Activated naive CD8-positive, alpha-beta T cell treated with anti-CD3 and anti-CD28 coated beads, Interleukin-2, amount 50 U/mL, for 24 hours (primary cell): ENCODE measurements around the gene NEMP1.
"Not testable (repeated sequence)": the region's sequence is repeated elsewhere in the genome, so short reads cannot be mapped to it uniquely, and the experiment has no call there.

ENCODE experiments used
- ATAC-seq: fragments of 150-1000 bp; cut with Tn5 transposase; one replicate; pipeline ENCODE4 v1.10.0; 2021
- DNase-seq: peaks from one replicate; pipeline ENCODE4 v3.0.0; 2021
- H3K27ac Mint-ChIP-seq: one replicate; pipeline ENCODE4 v1.8.0; 2021; ENCODE audit warnings: mild to moderate bottlenecking, mixed read lengths
- H3K27me3 Mint-ChIP-seq: one replicate; pipeline ENCODE4 v1.8.0; 2021; ENCODE audit warnings: mixed read lengths
- H3K36me3 Mint-ChIP-seq: one replicate; pipeline ENCODE4 v1.8.0; 2021; ENCODE audit warnings: low read depth, mixed read lengths
- H3K4me1 Mint-ChIP-seq: one replicate; pipeline ENCODE4 v1.8.0; 2021; ENCODE audit warnings: mixed read lengths
- H3K4me3 Mint-ChIP-seq: one replicate; pipeline ENCODE4 v1.8.0; 2021; ENCODE audit warnings: mild to moderate bottlenecking, moderate library complexity, mixed read lengths
- H3K9me3 Mint-ChIP-seq: one replicate; pipeline ENCODE4 v1.8.0; 2021; ENCODE audit warnings: mixed read lengths

The NEMP1 gene

DNA sequence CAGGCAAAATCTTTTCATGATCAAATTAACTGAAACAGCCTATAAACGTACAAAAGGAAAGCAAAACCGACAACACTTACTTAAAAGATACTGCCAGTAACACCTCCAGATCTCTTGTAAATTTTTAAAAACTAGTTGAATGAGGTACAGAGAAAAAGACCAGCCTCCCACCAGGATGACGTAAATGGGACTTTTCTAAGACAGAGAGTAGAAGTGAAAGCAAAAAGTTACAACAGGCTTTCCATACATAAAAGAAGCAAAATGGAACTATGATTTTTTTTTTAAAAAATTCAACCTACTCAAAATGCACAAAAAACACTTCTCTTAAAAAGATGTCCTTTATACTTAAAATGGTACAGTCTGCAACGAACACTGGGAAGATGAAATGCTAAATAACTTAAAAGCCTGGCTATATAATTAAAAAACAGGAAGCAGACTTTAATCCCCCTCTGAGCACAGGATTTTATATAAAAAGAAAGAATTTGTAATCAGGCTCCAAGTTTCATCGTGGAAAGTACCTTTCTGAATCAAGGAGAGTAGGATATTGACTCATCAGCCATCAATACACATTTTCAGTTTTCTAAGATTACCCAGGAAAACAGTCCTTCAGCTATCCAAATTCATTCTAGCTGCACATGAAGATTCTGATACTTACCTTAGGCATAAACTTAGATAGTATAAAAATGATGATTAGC lies 14.5 kb downstream of the NEMP1 start:
- Mint-ChIP-seq H3K27ac (peak overlapping the region; percentile 97), H3K36me3 (peaks cover 69% of the 10 kb centered on the region)

DNA sequence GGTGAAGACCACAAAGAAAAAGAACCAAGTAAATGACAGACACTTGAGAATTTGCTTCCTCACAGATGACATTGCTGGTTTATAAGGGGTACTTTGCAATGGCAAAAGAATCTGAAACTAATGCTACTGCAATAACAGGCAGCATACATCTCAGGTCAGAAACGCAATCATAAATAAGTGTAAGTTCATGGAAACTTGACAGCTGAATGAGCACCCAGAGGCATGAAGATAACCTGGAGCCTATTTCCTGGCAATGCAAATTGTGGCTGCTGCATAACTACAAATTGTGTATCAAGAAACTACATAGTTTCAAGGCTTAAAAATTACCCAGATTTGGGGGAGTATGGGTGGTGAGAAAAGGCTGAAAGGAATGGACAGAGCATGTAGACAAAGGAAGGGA lies 20.1 kb downstream of the NEMP1 start:
- Mint-ChIP-seq H3K9me3 (no peaks in the 10 kb centered on the region), H3K27me3 (no peaks in the 10 kb centered on the region), H3K27ac (peak overlapping the region; percentile 44), H3K36me3 (peaks cover 74% of the 10 kb centered on the region), H3K4me3 (no peak overlapping the region), H3K4me1 (peaks cover 41% of the 10 kb centered on the region)
- ATAC-seq (no peak), DNase-seq (no peak)

More for the DNA sequence above, 14.5 kb downstream of the NEMP1 start:
- no peaks in the 10 kb centered on the region for H3K27me3 Mint-ChIP-seq
- DNase-seq, result peak; percentile 45
- ATAC-seq, result peak; percentile 73
- H3K4me3 Mint-ChIP-seq, result peak overlapping the region; percentile 78
- H3K9me3 Mint-ChIP-seq, result peaks cover 5% of the 10 kb centered on the region
- H3K4me1 Mint-ChIP-seq, result peaks cover 82% of the 10 kb centered on the region

DNA sequence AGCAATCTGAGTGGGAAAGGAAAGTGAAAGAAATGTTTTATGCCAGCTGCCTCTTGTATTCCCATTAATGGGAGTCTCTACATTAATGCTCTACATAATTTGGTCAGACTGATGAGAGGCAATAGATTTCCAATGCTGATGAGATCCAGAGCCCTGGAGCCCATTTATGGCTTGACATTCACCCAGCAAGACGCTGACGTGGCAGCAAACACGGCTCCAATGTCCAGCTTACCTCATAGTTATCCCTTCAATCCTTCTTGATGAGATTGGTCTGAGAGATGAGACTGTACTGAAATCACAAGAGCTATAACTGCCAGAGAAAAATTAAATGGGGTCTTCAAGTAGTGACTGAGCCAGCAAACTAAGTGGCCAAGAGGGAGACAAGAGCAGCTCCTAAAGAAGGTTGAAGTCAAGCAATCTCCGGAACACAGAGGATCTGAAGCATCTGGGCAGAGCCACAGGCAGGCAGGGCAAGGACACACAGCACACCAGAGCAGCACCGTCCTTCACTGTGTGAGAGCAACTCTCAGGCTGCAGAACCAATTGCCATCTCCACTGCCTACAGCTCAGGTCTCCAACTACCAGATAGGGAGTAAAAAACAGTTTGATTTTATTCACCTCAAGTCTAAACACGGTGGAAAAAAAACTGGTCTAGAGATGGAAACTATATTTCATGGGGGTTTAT lies 21.4 kb downstream of the NEMP1 start:
- Mint-ChIP-seq H3K27ac (peak overlapping the region; percentile 12), H3K36me3 (peaks cover 70% of the 10 kb centered on the region), H3K4me1 (peaks cover 30% of the 10 kb centered on the region), H3K4me3 (no peak overlapping the region), H3K9me3 (no peaks in the 10 kb centered on the region), H3K27me3 (no peaks in the 10 kb centered on the region)
- ATAC-seq (no peak), DNase-seq (no peak)

DNA sequence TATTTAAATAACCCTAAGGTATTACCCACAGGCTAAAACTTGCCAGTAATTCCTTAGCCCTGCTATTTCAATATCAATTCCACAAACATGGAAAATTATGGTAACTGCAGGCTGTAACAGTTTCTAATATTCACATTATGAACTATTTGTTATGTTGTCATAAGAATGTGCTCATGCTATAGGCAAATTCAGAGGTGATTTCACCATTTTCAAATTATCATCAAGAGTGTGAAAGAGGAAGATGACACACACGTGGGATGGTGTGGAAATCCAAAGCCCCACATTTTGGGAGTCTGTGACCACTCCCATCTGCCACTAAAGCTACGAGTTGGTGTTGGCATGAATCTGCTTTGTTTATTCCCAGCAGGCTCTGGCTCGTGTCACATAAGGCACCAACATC lies 22.8 kb downstream of the NEMP1 start:
- H3K4me3 Mint-ChIP-seq, result no peak overlapping the region
- ATAC-seq, result no peak

DNA sequence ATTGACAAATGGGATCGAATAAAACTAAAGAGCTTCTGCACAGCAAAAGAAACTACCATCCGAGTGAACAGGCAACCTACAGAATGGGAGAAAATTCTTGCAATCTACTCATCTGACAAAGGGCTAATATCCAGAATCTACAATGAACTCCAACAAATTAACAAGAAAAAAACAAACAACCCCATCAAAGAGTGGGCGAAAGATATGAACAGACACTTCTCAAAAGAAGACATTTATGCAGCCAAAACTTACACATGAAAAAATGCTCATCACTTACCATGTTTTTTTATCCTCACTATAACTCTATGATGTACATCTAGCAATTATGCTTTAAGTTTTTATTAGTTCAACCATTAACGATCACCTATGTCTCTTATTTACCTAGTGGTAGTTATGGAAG lies 24.7 kb downstream of the NEMP1 start:
- not testable (repeated sequence) for H3K27ac Mint-ChIP-seq, ATAC-seq, H3K4me3 Mint-ChIP-seq, DNase-seq, H3K27me3 Mint-ChIP-seq, H3K9me3 Mint-ChIP-seq
- peaks cover 28% of the 10 kb centered on the region for H3K4me1 Mint-ChIP-seq
- H3K36me3 Mint-ChIP-seq, result peaks cover 48% of the 10 kb centered on the region

More for the DNA sequence above, 22.8 kb downstream of the NEMP1 start:
- Mint-ChIP-seq H3K27ac (no peak overlapping the region), H3K9me3 (no peaks in the 10 kb centered on the region), H3K27me3 (no peaks in the 10 kb centered on the region), H3K4me1 (peaks cover 29% of the 10 kb centered on the region), H3K36me3 (peaks cover 63% of the 10 kb centered on the region)
- DNase-seq, result no peak

DNA sequence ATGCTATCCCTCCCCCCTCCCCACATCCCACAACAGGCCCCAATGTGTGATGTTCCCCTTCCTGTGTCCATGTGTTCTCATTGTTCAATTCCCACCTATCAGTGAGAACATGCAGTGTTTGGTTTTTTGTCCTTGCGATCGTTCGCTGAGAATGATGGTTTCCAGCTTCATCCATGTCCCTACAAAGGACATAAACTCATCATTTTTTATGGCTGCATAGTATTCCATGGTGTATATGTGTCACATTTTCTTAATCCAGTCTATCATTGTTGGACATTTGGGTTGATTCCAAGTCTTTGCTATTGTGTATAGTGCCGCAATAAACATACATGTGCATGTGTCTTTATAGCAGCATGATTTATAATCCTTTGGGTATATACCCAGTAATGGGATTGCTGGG lies 25.4 kb downstream of the NEMP1 start:
- H3K27ac Mint-ChIP-seq, ATAC-seq, DNase-seq, H3K4me3 Mint-ChIP-seq, H3K9me3 Mint-ChIP-seq, H3K27me3 Mint-ChIP-seq: not testable (repeated sequence)
- Mint-ChIP-seq H3K4me1 (peaks cover 28% of the 10 kb centered on the region), H3K36me3 (peaks cover 41% of the 10 kb centered on the region)

DNA sequence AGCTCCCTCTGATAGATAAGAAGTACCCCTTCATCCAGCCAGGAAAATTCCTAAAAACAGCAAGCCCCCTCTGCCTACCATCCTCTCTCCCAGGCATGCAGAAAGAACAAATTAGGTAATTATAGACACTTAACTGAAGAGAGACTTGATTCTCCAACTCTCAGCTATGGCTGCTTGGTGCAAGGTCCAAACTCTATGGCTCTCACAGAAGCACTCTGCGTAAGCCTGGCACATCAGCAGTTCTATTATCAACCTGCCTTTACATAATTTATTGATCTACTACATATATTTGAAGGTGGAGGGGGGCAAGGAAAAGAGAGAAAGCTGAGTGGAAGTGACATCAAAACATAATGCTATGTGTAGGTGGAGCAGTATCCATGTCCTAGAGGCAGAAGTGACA lies 27.6 kb downstream of the NEMP1 start:
- no peak for ATAC-seq

DNA sequence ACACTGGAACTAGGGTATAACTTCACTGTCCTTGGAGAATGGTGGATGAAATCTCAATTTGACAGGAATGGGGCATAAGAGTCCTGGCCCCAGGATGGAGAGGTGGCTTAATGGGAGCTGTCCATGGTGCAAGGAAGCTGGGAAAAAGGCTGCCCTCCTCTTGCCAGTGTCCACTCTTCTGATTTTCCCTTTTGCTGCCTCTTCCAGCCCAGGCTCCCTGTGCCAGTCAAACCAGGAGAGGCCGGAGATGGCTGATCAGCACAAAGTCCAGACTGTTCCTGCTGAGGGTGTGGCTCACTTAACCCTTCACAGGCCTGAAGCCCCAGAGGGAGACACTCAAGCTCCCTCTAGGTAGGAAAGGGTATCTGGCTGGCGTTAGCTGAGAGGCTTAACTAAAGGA lies 28.7 kb downstream of the NEMP1 start, which contains the start of gene MYO1A:
TSS of gene MYO1A (minus strand) at position 240 of the 400 bp plus-strand sequence. CDS start 1,806 bp downstream, outside the sequence.
- DNase-seq, result no peak
- Mint-ChIP-seq H3K4me1 (peaks cover 53% of the 10 kb centered on the region), H3K4me3 (no peak within 1 kb of the TSS), H3K27ac (no peak within 1 kb of the TSS), H3K27me3 (no peaks in the 10 kb centered on the region), H3K36me3 (peaks cover 16% of the 10 kb centered on the region), H3K9me3 (no peaks in the 10 kb centered on the region)
- ATAC-seq, result no peak

More for the DNA sequence above, 27.6 kb downstream of the NEMP1 start:
- H3K4me3 Mint-ChIP-seq, result no peak overlapping the region
- peaks cover 46% of the 10 kb centered on the region for H3K4me1 Mint-ChIP-seq
- H3K27ac Mint-ChIP-seq, result no peak overlapping the region
- H3K36me3 Mint-ChIP-seq, result peaks cover 23% of the 10 kb centered on the region
- no peak for DNase-seq
- H3K27me3 Mint-ChIP-seq, result no peaks in the 10 kb centered on the region
- H3K9me3 Mint-ChIP-seq, result no peaks in the 10 kb centered on the region

DNA sequence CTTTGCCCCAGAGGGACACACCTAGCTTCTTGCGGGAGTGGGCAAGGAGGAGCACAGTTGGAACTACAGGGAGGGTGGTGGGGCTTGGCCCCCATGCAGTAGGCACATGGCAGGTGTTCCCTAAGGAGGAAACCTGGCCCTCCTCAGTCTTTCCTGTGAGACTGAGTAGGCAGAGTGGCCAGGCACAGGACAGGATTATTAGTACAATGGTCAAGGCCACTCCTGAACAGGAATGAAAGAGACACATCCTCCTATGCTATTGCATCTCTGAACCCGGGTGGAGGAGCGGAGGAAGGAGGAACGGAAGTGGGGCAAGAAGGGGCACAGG lies 29.5 kb downstream of the NEMP1 start:
- Mint-ChIP-seq H3K36me3 (peaks cover 13% of the 10 kb centered on the region), H3K4me3 (no peak overlapping the region), H3K27ac (no peak overlapping the region), H3K9me3 (no peaks in the 10 kb centered on the region), H3K4me1 (peaks cover 55% of the 10 kb centered on the region), H3K27me3 (no peaks in the 10 kb centered on the region)
- DNase-seq, result no peak
- no peak for ATAC-seq

DNA sequence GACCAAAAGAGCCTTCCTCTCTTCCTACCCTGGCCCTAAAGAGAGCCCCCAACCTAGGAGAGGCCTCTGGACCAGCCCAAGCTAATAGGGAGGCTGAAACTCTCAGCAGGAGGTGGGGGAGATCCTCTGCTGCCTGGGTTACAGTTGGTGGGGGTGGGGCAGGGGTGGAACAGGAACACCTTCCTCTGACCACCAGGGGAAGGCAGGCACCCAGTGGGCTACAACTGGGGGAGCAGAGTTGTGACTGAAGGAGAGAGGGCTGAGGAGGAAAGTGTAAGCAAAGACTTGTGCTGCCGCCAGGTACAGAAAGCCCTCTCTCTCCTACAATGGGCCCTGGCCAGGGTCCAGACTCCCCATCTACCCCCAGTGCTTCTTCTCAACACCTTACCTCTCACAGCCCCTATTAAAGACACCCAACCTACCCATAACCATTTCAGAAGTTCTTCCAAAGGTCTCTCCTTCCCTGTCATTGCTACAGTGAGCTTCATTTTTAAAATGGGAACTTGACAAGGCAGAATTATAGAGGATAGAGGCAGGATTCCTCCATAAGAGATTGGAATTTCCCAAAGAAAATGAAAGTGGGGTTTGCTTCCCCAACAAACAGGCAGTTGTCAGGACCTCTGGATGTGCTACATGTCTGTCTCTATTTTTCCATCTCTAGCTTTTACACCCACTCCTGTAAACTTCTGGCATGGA lies 30.0 kb downstream of the NEMP1 start:
- Mint-ChIP-seq H3K36me3 (peaks cover 8% of the 10 kb centered on the region), H3K9me3 (no peaks in the 10 kb centered on the region), H3K4me3 (no peak overlapping the region), H3K27me3 (no peaks in the 10 kb centered on the region), H3K4me1 (peaks cover 55% of the 10 kb centered on the region), H3K27ac (peak overlapping the region; percentile 45)
- ATAC-seq (no peak), DNase-seq (no peak)

DNA sequence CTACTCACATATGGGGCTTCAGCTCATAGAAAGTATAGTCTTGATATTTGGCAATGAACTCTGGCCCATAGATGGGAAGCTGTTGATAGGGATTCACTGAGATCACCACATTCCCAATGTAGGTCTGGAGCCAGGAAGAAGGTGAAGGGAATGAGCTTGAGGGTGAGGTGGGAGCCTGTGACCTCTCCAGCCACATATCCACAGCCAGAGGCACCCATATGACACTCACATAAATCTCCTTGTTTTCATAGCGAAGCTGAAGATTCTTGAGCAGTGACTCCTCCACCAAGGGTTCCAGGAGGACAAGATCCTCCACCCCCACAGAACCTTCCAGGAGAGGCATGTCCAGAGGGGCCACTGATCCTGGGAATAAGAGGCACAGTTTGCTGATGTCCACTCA lies 30.6 kb downstream of the NEMP1 start:
- ATAC-seq (no peak), DNase-seq (no peak)
- Mint-ChIP-seq H3K4me3 (no peak overlapping the region), H3K36me3 (peaks cover 2% of the 10 kb centered on the region), H3K4me1 (peaks cover 55% of the 10 kb centered on the region), H3K27ac (peak overlapping the region; percentile 81), H3K9me3 (no peaks in the 10 kb centered on the region), H3K27me3 (no peaks in the 10 kb centered on the region)

DNA sequence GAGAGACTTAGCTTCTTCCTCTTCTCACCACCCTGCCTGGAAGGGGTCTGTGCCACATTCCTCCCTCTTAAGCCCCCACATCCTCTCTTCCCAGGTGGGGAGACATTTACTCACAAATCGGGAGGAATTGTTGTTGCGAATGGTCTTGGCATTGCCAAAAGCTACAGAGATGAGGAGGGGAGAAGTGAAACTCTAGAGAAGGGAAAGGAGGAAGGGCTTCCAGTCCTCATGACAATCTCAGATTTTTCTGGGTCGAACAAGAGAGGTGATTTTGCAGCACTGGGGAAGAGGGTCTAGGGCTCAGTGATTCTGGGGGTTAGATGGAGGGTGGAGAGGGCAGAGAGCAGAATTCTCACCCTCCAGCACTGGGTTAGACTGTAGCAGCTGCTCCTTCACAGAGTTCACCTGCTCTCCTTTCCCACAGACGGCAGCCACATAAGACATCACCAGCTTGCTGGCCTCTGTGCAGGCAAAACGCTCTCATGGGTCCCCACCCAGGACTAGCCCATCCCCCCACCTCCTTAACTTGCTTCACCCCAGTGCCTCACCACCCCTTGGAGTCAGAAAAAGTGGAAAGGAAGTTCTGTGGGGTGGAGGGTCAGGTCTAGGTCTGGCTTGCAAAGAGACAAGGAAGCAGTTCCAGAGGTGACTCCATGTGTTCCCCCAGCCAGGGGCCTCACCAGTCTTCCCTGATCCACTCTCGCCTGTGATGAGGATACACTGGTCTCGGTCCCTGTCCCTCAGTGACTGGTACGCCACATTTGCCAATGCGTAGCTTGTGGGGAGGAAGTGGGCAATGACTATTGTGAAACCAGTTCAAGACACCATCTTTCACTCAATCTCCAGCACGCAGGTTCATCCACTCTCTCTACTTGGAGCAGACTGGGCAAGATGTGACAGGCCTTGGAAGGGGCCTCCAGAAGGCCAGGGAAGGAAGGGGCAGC lies 31.4 kb downstream of the NEMP1 start:
- Mint-ChIP-seq H3K9me3 (no peaks in the 10 kb centered on the region), H3K4me3 (peak overlapping the region; percentile 5), H3K27ac (peak overlapping the region; percentile 81), H3K4me1 (peaks cover 55% of the 10 kb centered on the region), H3K36me3 (no peaks in the 10 kb centered on the region), H3K27me3 (no peaks in the 10 kb centered on the region)
- DNase-seq, result peak; percentile 70
- ATAC-seq, result peak; percentile 93

DNA sequence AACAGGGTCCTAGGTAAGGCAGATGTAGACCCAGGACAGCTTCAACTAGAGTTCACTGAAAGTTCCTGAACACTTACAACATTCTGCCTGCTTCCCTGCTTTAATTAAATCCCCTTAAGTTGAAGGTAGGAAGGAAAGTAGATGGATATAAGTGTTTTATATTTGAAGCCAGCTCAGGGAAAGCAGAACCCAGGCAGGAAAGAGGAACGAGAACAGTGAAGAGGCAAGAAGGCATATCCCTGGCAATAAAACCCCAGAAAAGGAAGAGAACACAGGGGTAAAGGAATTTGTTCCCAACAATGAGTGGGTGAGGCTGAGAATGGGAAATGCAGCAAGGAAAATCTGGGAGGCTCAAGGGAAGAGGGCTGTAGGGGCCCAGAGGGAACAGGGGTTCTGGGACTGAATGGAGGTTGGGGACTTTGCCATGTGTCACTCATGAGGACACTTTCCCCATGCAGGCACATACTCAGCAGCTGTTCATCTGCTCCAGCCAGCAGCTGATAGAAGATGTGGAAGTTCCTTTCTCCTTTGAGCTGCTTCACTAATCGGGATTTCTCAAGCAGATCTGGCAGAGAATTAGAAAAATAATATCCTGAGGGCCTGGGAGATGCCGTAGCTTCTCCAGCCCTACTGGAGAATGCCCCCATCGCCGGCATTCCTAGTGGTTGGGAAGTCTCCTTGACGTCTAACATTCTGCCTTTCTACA lies 32.4 kb downstream of the NEMP1 start:
- Mint-ChIP-seq H3K4me1 (peaks cover 50% of the 10 kb centered on the region), H3K9me3 (no peaks in the 10 kb centered on the region), H3K36me3 (no peaks in the 10 kb centered on the region), H3K27me3 (no peaks in the 10 kb centered on the region), H3K27ac (peak overlapping the region; percentile 81), H3K4me3 (no peak overlapping the region)
- DNase-seq (no peak), ATAC-seq (no peak)
